Raji (cell line): ENCODE data around the gene DTX2.
"Not testable (repeated sequence)": the region's sequence is repeated elsewhere in the genome, so short reads cannot be mapped to it uniquely, and the experiment has no call there.

Source experiments
- POLR2A ChIP-seq: IDR thresholded peaks from 2 replicates; pipeline ENCODE4 v1.6.1; 2011; ENCODE audit warnings: low read depth, low read length, control low read depth; ENCODE audit not compliant: insufficient read depth

Gene DTX2

DNA sequence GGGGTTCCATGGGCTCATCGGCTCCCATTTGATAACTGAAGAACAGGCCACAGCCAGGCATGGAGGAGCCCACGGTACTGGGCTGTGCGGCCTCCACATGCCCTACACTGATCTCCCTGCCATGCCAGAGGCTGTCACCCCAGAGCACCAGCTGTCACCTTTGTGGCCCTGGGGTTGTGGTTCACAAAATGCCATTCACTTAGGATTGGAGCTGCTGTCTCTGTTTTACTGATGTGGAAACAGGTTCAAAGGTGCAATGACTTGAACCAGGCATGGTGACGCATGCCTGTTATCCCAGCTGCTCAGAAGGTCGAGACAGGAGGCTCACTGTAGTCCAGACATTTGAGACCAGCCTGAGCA is 44.6 kb downstream of the DTX2 start:
- no peak for TF ChIP-seq POLR2A

DNA sequence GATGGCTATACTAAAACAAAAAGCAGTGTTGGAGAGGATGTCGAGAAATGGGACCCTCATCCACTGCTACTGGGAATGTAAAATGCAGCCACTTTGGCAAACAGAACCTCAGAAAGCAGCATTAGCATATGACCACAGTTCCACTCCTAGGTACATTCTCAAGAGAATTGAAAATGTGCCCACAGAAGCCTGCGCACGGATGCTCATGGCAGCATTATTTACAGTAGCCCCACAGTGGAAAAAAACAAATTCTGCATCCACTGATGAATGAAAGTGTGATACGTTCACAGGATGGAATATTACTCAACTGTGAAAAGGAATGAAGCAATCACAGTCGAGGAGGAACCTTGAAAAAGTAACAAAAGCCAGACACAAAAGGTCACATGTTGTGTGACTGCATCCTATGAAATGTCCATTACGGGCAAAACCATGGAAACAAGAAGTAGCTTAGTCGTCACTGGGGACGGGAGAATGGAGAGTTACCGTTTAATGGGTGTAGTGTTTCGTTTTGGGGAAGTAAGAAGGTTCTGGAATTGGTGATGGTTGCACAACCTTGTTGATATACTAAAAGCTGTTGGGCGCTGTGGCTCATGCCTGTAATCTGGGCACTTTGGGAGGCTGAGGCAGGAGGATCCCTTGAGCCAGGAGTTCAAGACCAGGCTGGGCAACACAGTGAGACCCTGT is 46.4 kb downstream of the DTX2 start:
- no peak for TF ChIP-seq POLR2A

GRCh38 chr7:76509931-76510877 is 48.7 kb downstream of the DTX2 start, which contains the start of gene UPK3B:
Gene UPK3B (plus strand): TSS chr7:76510552. CDS start chr7:76510653, 101 bp downstream.
- no peak for TF ChIP-seq POLR2A

- TF ChIP-seq POLR2A, result no peak
Measured at GRCh38 chr7:76512941-76513816, 51.7 kb downstream of the DTX2 start.

DNA sequence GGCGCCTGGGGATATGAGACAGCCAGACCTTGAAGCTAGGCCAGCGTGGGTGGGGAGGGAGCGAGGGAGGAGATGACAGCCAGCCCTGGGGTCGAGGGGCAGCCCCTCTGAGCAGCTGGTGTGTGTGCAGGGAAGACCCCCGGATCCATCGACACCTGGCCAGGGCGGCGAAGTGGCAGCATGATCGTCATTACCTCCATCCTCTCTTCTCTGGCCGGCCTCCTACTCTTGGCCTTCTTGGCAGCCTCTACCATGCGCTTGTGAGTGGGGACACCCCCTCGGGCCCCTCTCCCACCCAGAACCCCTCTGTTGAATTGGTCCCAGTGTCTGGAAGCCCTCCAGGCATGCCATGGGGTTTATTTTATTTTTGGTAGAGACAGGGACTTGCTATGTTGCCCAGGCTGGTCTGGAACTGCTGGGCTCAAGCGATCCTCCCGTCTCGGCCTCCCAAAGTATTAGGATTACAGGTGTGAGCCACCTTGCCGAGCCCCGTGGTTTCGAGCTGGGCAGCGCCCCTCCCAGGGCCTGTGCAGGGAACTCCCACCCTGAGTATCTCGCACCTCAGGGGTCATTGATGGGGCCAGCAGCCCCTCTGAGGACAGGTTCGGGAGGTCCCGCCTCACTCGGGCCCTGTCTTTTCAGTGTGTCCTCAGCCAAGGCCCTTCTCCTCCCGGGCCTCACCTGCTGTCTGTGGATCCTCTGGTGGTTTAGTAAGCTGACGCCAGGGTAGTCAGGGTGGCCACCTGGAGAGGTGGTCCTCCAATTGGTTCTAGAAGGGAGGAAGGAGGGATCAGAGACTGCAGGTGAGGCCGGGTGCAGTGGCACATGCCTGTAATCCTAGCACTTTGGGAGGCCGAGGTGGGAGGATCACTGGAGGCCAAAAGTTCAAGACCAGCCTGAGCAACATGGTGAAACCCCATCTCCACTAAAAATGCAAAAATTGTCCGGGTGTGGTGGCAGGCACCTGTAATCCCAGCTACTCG is 52.6 kb downstream of the DTX2 start:
- TF ChIP-seq POLR2A, result no peak

GRCh38 chr7:76514926-76515771 is 53.6 kb downstream of the DTX2 start:
- TF ChIP-seq POLR2A, result no peak

- TF ChIP-seq POLR2A, result no peak
Measured at GRCh38 chr7:76515999-76516443, 54.5 kb downstream of the DTX2 start.

GRCh38 chr7:76543197-76543596 is 81.7 kb downstream of the DTX2 start, which contains the start of gene SPDYE16:
Gene SPDYE16 (minus strand): TSS chr7:76543297. CDS start chr7:76541459, 1,838 bp downstream.
- TF ChIP-seq POLR2A, result not testable (repeated sequence)

- peak; percentile 81 for TF ChIP-seq POLR2A
Measured at GRCh38 chr7:76549025-76549854, 87.7 kb downstream of the DTX2 start.
